PC-3 (cell line): Measurements from ENCODE around the gene CEP112. TPM values are rescaled to one million over a fixed set of nuclear protein-coding genes. Genes with fewer than 3 reads are reported as not detected.

Source experiments
- ATAC-seq: fragments of 200-7000 bp; cut with Tn5 transposase; 2 replicates; pipeline ENCODE4 v1.9.1; 2020; ENCODE audit warnings: mild to moderate bottlenecking, moderate library complexity
- BruUV-seq: library from RNA; stranded (reverse); fragments of 400-500 nt; replicated peaks from 2 replicates; lab custom pipeline; 2021; lab: Mats Ljungman, UMichigan
- CTCF ChIA-PET: fragments of 300-600 bp; sonication (Branson Sonifier 250); formaldehyde crosslinking; loops from one replicate; lab custom pipeline; 2022; ENCODE audit warnings: antibody characterized with exemption; lab: Charles Lee
- POLR2A ChIA-PET: fragments of 300-600 bp; sonication (Branson Sonifier 250); formaldehyde crosslinking; loops from one replicate; lab custom pipeline; 2022; ENCODE audit warnings: antibody characterized with exemption; ENCODE audit not compliant: unreplicated experiment; lab: Charles Lee
- DNase-seq: peaks from one replicate; pipeline ENCODE4 v3.0.0-alpha.2; 2015
- H2AFZ ChIP-seq: fragments of 300-600 bp; sonication (generic); 2 replicates; pipeline ENCODE4 v1.6.0; 2016; ENCODE audit warnings: antibody characterized with exemption, low read length
- H3F3A ChIP-seq: fragments of 300-600 bp; sonication (generic); one replicate; pipeline ENCODE4 v1.6.0; 2017; ENCODE audit warnings: antibody characterized with exemption, low read length, control low read depth, mild to moderate bottlenecking; ENCODE audit not compliant: unreplicated experiment
- H3K27ac ChIP-seq: fragments of 300-600 bp; sonication (generic); 2 replicates; pipeline ENCODE4 v1.5.1; 2016; ENCODE audit warnings: mild to moderate bottlenecking, low read length
- H3K27me3 ChIP-seq: fragments of 300-600 bp; sonication (generic); 2 replicates; pipeline ENCODE4 v1.6.1; 2016; ENCODE audit warnings: low read length, mixed read lengths
- H3K36me3 ChIP-seq: fragments of 300-600 bp; sonication (generic); 2 replicates; pipeline ENCODE4 v1.6.1; 2016; ENCODE audit warnings: low read depth, mixed run types, low read length, mixed read lengths
- H3K4me1 ChIP-seq: fragments of 300-600 bp; sonication (generic); 2 replicates; pipeline ENCODE4 v1.5.1; 2016; ENCODE audit warnings: low read length; ENCODE audit not compliant: insufficient read depth
- H3K4me2 ChIP-seq: fragments of 300-600 bp; sonication (generic); 2 replicates; pipeline ENCODE4 v1.6.0; 2016; ENCODE audit warnings: low read length
- H3K4me3 ChIP-seq: fragments of 300-600 bp; sonication (generic); 2 replicates; pipeline ENCODE4 v1.5.1; 2016; ENCODE audit warnings: mild to moderate bottlenecking, low read length, mixed read lengths
- H3K79me2 ChIP-seq: fragments of 300-600 bp; sonication (generic); 2 replicates; pipeline ENCODE4 v1.6.1; 2017; ENCODE audit warnings: low read length, mixed read lengths
- H3K9ac ChIP-seq: fragments of 300-600 bp; sonication (generic); 2 replicates; pipeline ENCODE4 v1.6.0; 2016; ENCODE audit warnings: mild to moderate bottlenecking, low read length
- H3K9me2 ChIP-seq: fragments of 300-600 bp; sonication (generic); replicated peaks from 2 replicates; pipeline ENCODE4 v1.6.1; 2016; ENCODE audit warnings: mixed run types, low read length, mixed read lengths
- H3K9me3 ChIP-seq: fragments of 300-600 bp; sonication (generic); 2 replicates; pipeline ENCODE4 v1.6.1; 2016; ENCODE audit warnings: low read length, mixed read lengths
- H4K20me1 ChIP-seq: fragments of 300-600 bp; sonication (generic); 2 replicates; pipeline ENCODE4 v1.6.1; 2016; ENCODE audit warnings: low read length, mixed read lengths
- CTCF ChIP-seq: fragments of 300-600 bp; sonication (generic); conservative IDR thresholded peaks from 2 replicates; pipeline ENCODE4 v1.5.1; 2017; ENCODE audit warnings: antibody characterized with exemption, low read depth, mild to moderate bottlenecking, low read length
- EZH2 ChIP-seq: fragments of 300-600 bp; sonication (generic); IDR thresholded peaks from one replicate; pipeline ENCODE4 v1.6.1; 2017; ENCODE audit warnings: antibody characterized with exemption, mild to moderate bottlenecking, low read length; ENCODE audit not compliant: unreplicated experiment
- EZH2phosphoT487 ChIP-seq: fragments of 300-600 bp; sonication (generic); IDR thresholded peaks from 2 replicates; pipeline ENCODE4 v1.6.1; 2018; ENCODE audit warnings: mild to moderate bottlenecking, antibody characterized with exemption, low read length, borderline replicate concordance
- intact Hi-C: fragments of 100-400 bp; cut with micrococcal nuclease; formaldehyde crosslinking; loops from 2 replicates; pipeline ENCODE4 v1.9.0; 2023
- total RNA-seq: library from RNA; depleted of rRNA; stranded (reverse); fragments of >200 nt; gene quantifications from 2 replicates; pipeline ENCODE4 v1.2.3, GENCODE V29; 2014

CEP112 gene
- total RNA-seq, 1 experiment from 2014 or later: 6.5 TPM

DNA sequence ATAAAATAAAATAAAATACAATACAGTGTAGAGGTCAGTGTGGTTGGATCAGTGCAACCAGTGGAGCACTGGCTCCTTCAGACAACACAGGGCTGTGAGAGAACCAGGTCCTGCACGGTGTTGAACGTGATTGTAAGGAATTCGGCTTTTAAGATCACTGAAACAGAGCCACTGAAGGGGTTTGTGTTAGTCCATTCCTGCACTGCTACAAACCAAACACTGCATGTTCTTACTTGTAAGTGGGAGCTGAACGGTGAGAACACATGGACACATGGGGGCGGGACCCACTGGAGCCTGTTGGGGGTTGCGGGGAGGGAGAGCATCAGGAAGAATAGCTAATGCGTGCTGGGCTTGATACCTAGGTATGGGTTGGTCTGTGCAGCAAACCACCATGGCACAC is 437.3 kb downstream of the CEP112 start:
- intact Hi-C loops: loop anchor here (5.0 kb wide), 1 partner anchor 127 kb away; no protein-coding TSS in a partner anchor
- H3K27me3 ChIP-seq: no peaks in the 10 kb centered on the region
- H3F3A ChIP-seq: no peaks in the 10 kb centered on the region
- no peak for ATAC-seq
- no peaks in the 10 kb centered on the region for H3K9me3 ChIP-seq
- peaks cover 18% of the 10 kb centered on the region for H3K4me1 ChIP-seq
- no TSS peak for BruUV-seq
- no peak overlapping the region for H3K9ac ChIP-seq
- no peak overlapping the region for H3K27ac ChIP-seq
- no peaks in the 10 kb centered on the region for H4K20me1 ChIP-seq
- no peak for DNase-seq
- no peak overlapping the region for H2AFZ ChIP-seq
- no peaks in the 10 kb centered on the region for H3K36me3 ChIP-seq
- CTCF ChIA-PET: no interaction called here
- POLR2A ChIA-PET: no interaction called here
- no peak overlapping the region for H3K4me2 ChIP-seq
- H3K79me2 ChIP-seq: no peaks in the 10 kb centered on the region
- H3K9me2 ChIP-seq: no peaks in the 10 kb centered on the region
- TF ChIP-seq EZH2phosphoT487: no peak
- no peak for TF ChIP-seq CTCF
- no peak for TF ChIP-seq EZH2
- H3K4me3 ChIP-seq: no peak overlapping the region

GRCh38 chr17:65754081-65754480 is 437.9 kb downstream of the CEP112 start:
- H3K9me2 ChIP-seq: no peaks in the 10 kb centered on the region
- no peaks in the 10 kb centered on the region for H3K36me3 ChIP-seq

More at GRCh38 chr17:65754081-65754480, 437.9 kb downstream of the CEP112 start:
- Histone ChIP-seq H3K9me3 (no peaks in the 10 kb centered on the region), H2AFZ (no peak overlapping the region), H3K27me3 (no peaks in the 10 kb centered on the region), H3K4me2 (no peak overlapping the region), H3K9ac (no peak overlapping the region), H3K27ac (no peak overlapping the region), H3K79me2 (no peaks in the 10 kb centered on the region), H4K20me1 (no peaks in the 10 kb centered on the region), H3F3A (no peaks in the 10 kb centered on the region), H3K4me1 (peaks cover 19% of the 10 kb centered on the region), H3K4me3 (no peak overlapping the region)
- ChIA-PET POLR2A (no interaction called here), CTCF (no interaction called here)
- intact Hi-C loops: loop anchor here (5.0 kb wide), 1 partner anchor 127 kb away; no protein-coding TSS in a partner anchor
- no peak for DNase-seq
- TF ChIP-seq EZH2 (no peak), EZH2phosphoT487 (no peak), CTCF (no peak)
- ATAC-seq: no peak
- BruUV-seq: no TSS peak
